GM18526 (cell line): Measurements from ENCODE around the gene GRHL1.

Source experiments
- POLR2A ChIP-seq: IDR thresholded peaks from 3 replicates; pipeline ENCODE4 v1.6.1; 2011; ENCODE audit not compliant: insufficient read length; ENCODE audit errors: extremely low read depth

GRHL1 gene

DNA sequence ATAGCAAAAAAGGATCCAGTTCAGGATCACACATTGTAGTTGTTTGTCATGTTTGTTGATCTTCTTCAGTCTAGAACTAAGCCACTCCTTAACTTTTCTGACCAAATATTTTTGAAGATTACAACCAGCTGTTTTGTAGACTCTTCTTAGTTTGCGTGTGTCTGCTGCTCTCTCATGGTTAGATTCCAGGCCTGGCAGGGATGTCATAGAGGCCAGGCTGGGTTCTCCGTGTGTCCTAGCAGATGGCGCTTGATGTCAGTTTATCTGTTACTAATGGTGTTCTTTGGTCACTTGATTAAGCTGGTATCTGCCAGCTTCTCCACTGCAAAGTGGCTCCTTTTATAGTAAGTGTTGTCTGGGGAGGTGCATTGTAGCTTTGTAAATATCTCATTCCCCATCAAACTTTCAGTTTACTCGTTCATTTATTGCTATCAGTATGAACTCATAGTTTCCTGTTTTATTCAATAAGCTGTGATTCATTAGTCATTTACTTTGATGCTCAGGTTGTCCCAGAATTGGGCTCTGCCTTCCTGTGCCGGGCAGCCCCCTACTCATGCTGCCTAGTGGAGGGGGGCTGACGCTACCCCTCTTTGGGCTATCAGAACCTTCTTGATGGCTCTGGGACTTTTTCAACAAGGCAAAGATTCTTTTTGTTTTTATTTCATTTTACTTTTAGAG, 42.1 kb downstream of the GRHL1 start:
- TF ChIP-seq POLR2A: no peak

DNA sequence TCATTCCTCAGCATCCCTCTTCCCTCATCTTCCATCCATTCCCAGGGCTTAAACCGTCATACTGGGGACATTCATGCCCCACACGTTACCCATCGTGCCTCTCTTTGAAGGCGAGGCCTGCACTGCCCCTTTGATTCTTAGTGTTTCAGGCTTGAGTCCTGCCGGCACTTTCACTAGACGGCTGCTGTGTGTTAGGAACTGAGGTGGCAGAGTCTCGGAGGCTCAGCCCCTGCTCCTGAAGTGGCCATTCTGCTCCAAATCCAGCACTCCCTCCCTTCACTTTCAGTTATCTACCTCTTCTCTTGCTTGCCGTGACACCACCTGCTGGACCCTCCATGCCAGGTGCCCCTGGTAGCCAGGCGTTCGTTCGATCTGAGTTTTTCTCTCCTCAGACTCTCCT, 43.0 kb downstream of the GRHL1 start:
- TF ChIP-seq POLR2A: no peak

- no peak for TF ChIP-seq POLR2A
Measured at GRCh38 chr2:9995059-9995458, 43.6 kb downstream of the GRHL1 start.

DNA sequence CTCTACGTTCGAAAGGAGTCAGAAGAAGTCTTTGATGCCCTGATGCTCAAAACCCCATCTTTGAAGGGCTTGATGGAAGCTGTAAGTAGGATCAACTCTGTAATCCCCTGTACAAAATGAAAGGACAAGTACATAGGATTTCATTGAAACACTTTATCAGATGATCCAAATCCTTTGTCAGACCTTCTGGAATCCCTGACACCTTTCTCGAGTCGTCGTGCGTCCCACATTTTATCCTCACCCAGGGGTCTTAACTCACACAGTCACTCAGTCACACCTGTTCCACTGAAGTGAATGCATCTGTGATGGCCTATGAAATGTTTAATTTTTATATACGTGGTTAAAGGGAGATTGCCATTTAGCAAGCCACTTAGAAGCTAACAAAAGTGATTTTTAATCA, 44.8 kb downstream of the GRHL1 start:
- no peak for TF ChIP-seq POLR2A

- no peak for TF ChIP-seq POLR2A
Measured at GRCh38 chr2:9997936-9998335, 46.4 kb downstream of the GRHL1 start.

- TF ChIP-seq POLR2A: no peak
Measured at GRCh38 chr2:9998916-9999654, 47.6 kb downstream of the GRHL1 start.

GRCh38 chr2:9999693-10000092, 48.2 kb downstream of the GRHL1 start:
- no peak for TF ChIP-seq POLR2A

DNA sequence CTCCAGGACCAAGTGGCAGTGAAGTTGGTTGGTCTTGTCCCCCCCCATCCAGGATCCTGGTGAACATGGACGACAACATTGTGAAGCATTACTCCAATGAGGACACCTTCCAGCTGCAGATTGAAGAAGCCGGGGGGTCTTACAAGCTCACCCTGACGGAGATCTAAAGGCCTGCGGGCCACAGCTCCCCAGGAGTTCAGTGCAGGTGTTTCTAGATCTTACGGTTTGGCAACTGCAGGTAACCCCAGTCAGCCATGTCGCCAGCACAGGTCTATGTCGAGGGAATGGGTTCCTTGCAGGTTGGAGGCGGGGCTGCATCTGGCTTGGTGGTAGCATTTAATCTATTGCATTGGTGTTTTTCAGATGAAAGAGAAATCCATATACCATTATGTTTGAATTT, 49.0 kb downstream of the GRHL1 start:
- TF ChIP-seq POLR2A: no peak

GRCh38 chr2:10001586-10001985, 50.1 kb downstream of the GRHL1 start:
- TF ChIP-seq POLR2A: no peak

DNA sequence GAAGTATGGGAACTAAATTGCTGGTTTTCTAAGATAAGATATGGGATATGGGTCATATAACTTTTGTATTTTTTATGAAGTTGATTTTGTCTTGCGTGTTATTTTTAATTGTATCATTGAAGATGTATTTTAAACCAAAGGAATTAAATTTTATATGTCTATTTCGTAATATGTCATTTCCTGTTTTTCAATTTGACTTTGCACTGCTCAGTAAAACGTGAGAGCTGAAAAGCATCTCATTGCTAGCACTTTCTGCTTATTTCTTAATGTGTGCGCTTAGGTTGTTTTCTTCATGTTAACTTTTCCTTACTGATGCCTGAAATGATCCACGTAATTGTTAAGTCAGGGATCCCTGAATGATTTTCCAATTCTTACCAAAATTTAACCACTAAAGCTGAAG, 50.6 kb downstream of the GRHL1 start:
- TF ChIP-seq POLR2A: no peak

DNA sequence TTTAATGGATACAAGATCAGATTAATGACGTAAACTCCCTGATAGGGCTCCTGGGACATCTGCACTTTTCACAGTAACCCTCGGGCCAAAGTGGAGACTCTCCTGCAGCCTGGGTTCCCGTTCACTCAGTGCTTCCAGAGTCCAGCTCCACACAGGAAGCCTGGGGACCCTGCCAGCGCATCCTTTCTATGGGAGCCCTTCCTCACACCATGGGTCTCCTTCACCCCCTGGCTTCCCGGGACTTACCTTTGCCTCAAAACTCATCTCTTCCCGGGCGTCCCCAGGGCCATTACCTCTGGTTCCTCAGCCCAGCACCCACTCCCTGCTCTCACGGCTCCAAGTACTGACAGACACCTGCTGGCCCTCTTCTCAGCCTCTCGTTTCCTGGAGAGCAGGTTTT, 51.2 kb downstream of the GRHL1 start:
- no peak for TF ChIP-seq POLR2A

- TF ChIP-seq POLR2A: no peak
Measured at GRCh38 chr2:10003206-10004125, 52.0 kb downstream of the GRHL1 start.

DNA sequence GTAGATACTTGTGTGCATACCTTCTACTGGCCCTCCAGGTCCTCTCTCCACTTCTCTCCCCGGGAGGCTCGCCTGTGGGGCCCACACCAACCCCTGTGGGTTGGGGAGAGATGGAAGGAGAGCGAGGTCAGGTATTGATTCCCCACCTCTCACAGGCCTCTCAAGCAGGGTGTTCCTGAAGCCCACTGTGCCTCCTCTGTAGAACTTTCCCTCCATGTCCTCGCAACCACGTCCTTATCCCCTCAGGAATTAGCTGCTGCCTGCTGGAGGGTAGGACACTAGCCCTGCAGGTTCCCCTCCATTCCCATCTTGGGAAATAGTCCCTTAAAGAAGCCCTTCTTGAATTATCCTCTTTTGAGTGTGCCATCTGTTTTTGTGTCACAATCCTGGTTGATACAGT, 52.9 kb downstream of the GRHL1 start:
- TF ChIP-seq POLR2A: no peak

DNA sequence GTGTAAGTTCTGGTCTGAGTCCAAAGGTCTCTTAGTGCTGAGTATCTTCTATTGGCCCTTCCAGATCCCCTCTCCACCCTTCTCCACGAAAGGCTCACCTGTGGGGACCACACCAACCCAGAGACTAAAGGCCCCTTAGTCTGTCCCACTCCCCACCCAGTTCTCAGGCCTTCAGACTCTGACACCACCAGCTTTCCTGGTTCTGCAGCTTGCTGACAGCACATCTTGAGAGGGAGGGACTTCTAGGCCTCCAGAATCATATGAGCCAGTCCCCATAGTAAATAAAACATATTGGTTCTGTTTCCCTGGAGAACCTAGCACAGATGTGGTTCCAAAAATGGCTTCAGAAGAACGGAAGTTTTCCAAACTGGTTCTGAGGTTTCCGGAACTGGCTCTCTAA, 53.3 kb downstream of the GRHL1 start:
- TF ChIP-seq POLR2A: no peak

DNA sequence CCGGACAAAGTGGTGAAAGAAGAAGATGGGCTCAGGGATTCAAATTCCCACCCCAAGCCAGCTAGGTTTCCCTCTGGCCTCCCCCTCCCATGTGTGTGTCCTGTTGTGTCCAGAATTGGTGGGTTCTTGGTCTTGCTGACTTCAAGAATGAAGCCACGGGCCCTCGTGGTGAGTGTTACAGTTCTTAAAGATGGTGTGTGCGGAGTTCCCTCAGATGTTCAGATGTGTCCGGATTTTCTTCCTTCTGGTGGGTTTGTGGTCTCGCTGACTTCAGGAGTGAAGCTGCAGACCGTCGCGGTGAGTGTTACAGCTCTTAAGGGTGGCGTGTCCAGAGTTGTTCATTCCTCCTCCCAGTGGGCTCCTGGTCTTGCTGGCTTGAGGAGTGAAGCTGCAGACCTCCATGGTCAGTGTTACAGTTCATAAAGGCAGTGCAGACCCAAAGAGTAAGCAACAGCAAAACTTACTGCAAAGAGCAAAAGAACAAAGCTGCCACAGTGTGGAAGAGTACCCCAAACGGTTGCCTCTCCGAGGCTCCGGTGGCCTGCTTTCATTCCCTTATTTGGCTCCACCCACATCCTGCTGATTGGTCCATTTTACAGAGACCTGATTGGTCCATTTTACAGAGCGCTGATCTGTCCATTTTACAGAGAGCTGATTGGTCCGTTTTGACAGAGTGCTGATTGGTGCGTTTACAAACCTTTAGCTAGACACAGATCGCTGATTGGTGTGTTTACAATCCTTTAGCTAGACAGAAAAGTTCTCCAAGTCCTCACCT, 54.2 kb downstream of the GRHL1 start:
- TF ChIP-seq POLR2A: no peak
